ENCODE measurements around the gene ADIRF.
A peak's percentile ranks its signal among the peaks of the same experiment; 100 is the strongest.
"Not testable (repeated sequence)": the region's sequence is repeated elsewhere in the genome, so short reads cannot be mapped to it uniquely, and the experiment has no call there.

Gene ADIRF

GRCh38 chr10:86971232-86971991 is 3.1 kb downstream of the ADIRF start:
- DNase-seq (ENCODE audit: insufficient read length, low spot score): peak; percentile 95
- 0 out of 2 replicates have a peak, but pooled peaks have one; percentile 36 for TF ChIP-seq POLR2A (IDR thresholded peaks at IDR 0.05; ENCODE audit: low read depth, low read length)
- FAIRE-seq: no peak

DNA sequence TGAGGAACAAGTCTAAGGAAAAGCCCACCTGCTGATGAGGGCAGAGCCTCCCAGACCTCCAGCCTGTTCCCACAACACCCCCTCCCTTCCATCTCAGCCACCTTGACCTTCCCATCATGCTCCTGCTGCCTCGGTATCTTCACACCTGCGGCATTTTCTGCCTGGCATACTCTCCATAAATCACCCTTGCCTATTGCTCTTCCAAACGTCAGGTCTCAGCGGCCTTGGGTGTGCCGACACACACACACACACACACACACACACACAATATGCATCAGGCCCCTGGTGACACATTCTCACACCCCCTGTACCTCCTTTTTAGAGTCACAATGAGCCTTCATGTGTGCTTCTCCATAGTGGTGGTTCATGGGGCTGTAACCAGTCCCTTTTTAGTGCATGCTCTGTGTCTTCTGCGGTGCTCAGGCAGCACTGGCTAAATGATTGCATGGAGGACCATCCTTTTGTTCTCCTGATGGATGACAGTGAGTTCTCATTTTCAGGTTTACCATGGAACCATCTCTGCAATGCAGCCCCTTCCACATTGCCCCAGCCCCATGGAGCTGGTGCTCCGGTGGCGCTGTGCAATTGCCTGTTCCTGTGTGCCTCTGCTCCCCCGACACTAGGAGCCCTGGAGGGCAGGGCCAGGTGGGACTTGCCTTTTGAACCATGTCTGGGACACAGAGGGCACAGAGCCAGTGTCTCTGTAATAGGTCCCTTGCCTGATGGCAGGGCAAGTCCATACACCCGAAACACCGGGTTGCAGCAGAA is 4.5 kb downstream of the ADIRF start:
- no peak for TF ChIP-seq POLR2A (IDR thresholded peaks at IDR 0.05; ENCODE audit: low read depth, low read length)
- no peak for FAIRE-seq
- DNase-seq (ENCODE audit: insufficient read length, low spot score): no peak

DNA sequence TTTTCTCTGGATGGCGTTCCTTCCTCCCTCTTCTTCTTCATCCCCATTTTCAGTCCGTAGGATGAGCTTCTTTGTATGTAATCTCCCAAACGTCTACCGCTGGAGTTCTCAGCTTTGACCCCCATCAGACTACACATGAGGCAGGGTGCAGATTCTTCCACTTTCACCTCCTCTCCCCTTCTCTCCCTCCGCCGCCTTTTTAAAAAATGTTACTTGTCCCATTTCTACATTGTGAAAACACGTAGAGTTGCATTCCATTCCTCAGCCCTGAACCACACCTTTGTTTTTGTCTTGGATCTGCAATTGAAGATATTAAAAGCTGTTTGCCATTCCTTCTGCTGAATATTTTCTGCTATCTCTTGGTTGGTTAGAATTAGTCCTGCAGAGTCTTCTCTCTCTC is 6.2 kb downstream of the ADIRF start:
- FAIRE-seq: no peak
- no peak for TF ChIP-seq POLR2A (IDR thresholded peaks at IDR 0.05; ENCODE audit: low read depth, low read length)
- DNase-seq (ENCODE audit: insufficient read length, low spot score): no peak

GRCh38 chr10:86976362-86977056 is 8.2 kb downstream of the ADIRF start:
- FAIRE-seq (no peak), DNase-seq (ENCODE audit: insufficient read length, low spot score) (no peak)
- no peak for TF ChIP-seq POLR2A (IDR thresholded peaks at IDR 0.05; ENCODE audit: low read depth, low read length)

DNA sequence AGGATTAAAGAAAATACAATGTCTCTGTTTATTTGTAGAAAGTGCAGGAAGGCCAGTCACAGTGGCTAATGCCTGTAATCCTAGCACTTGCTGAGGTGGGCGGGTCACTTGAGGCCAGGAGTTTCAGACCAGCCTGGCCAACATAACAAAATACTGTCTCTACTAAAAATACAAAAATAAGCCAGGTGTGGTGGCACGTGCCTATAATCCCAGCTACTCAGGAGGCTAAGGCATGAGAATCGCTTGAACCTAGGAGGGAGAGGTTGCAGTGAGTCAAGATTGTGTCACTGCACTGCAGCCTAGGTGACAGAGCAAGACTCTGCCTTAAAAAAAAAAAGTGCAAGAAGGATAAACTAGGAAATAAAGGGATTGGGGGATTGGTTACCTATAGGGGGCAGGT is 10.2 kb downstream of the ADIRF start:
- not testable (repeated sequence) for FAIRE-seq

GRCh38 chr10:86979296-86979818 is 11.1 kb downstream of the ADIRF start:
- TF ChIP-seq POLR2A (IDR thresholded peaks at IDR 0.05; ENCODE audit: low read depth, low read length): no peak
- FAIRE-seq: no peak
- DNase-seq (ENCODE audit: insufficient read length, low spot score): no peak

More for the DNA sequence above, 10.2 kb downstream of the ADIRF start:
- DNase-seq (ENCODE audit: insufficient read length, low spot score): not testable (repeated sequence)

- DNase-seq (ENCODE audit: insufficient read length, low spot score): no peak
- no peak for FAIRE-seq
- no peak for TF ChIP-seq POLR2A (IDR thresholded peaks at IDR 0.05; ENCODE audit: low read depth, low read length)
Measured at GRCh38 chr10:86979977-86980448, 11.7 kb downstream of the ADIRF start.

GRCh38 chr10:86981020-86981419 is 12.7 kb downstream of the ADIRF start:
- not testable (repeated sequence) for FAIRE-seq; DNase-seq (ENCODE audit: insufficient read length, low spot score)

- FAIRE-seq: no peak
- no peak for DNase-seq (ENCODE audit: insufficient read length, low spot score)
- TF ChIP-seq POLR2A (IDR thresholded peaks at IDR 0.05; ENCODE audit: low read depth, low read length): no peak
Measured at GRCh38 chr10:86981716-86982115, 13.4 kb downstream of the ADIRF start.

GRCh38 chr10:86984498-86984897 is 16.2 kb downstream of the ADIRF start:
- DNase-seq (ENCODE audit: insufficient read length, low spot score); FAIRE-seq: not testable (repeated sequence)

- DNase-seq (ENCODE audit: insufficient read length, low spot score): no peak
- FAIRE-seq: peak; percentile 50
- TF ChIP-seq POLR2A (IDR thresholded peaks at IDR 0.05; ENCODE audit: low read depth, low read length): no peak
Measured at GRCh38 chr10:86988520-86988919, 20.2 kb downstream of the ADIRF start.

GRCh38 chr10:86991362-86991761 is 23.1 kb downstream of the ADIRF start:
- not testable (repeated sequence) for FAIRE-seq; DNase-seq (ENCODE audit: insufficient read length, low spot score)

DNA sequence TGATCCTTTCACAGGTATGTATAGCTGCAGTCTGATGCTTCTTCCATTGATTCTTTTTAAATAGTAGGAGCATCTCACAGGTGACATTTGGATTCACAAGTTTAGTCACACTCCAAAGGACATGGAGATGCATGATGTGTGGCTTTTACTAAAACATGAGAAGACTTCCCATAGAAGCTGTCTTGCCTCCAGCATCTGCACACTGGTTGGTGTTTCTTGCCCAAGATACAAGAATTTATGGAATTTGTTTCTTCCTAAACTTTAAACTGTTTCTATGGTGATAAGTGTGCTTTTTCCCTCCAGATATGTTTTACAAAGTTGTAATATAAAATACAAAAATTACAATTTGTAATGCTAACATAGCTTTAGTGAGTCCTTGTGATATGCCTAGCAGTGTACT is 24.2 kb downstream of the ADIRF start:
- FAIRE-seq (no peak), DNase-seq (ENCODE audit: insufficient read length, low spot score) (no peak)
- no peak for TF ChIP-seq POLR2A (IDR thresholded peaks at IDR 0.05; ENCODE audit: low read depth, low read length)

GRCh38 chr10:86992929-86993328 is 24.6 kb downstream of the ADIRF start:
- FAIRE-seq (no peak), DNase-seq (ENCODE audit: insufficient read length, low spot score) (no peak)
- no peak for TF ChIP-seq POLR2A (IDR thresholded peaks at IDR 0.05; ENCODE audit: low read depth, low read length)

GRCh38 chr10:86999802-87000403 is 31.6 kb downstream of the ADIRF start:
- not testable (repeated sequence) for DNase-seq (ENCODE audit: insufficient read length, low spot score)
- peak; percentile 27 for FAIRE-seq

All from H54 (cell line).